ENCODE measurements around the gene CP.
"Not testable (repeated sequence)": the region's sequence is repeated elsewhere in the genome, so short reads cannot be mapped to it uniquely, and the experiment has no call there.

CP gene

DNA sequence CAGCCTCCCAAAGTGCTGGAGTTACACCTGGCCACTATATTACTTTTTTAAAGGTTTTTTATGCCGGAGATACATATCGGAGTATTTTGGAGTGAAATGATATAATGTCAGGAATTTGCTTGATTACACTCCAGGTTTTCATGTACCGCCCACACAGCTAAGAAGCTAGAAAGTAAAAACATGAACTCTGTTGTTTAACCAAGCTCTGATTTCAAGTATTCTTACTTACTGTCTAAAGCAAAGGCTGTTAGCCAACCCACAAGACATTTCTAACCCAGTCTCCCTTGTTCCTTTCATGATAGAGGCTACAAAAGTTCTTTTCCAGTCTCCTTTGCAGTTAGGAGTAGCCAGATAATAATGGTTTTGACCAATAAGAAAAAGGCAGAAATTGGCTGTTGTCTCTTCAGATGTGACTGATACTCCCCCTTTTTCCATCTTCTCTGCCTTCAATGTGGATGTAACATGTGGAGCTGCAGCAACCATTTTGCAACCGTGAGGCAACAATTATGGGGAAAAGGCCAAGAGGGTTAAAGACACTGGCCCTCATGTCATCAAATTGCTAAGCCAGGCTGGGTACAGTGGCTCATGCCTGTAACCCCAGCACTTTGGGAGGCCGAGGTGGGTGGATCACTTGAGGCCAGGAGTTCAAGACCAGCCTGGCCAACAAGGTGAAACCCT lies 6.1 kb upstream of the CP start:
- no peak for DNase-seq (ENCODE audit: low read depth, low spot score)

DNA sequence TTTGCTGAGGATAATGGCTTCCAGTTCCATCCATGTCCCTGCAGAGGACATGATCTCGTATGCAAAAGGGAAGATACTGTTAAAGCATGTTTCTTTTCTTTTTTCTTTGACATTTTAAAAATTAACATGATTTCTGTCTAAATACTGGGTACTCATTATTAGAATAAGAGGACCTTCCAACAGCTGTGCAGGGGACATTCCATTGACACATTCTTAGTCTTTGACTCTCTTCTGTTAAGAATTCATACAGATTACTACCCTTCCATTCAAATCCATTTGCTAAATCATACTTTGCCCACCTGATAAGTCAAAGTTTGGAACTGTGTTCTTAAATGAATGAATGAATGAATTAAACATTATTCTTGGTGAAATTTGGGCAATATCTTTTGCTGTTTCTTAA lies 5.1 kb upstream of the CP start:
- no peak for DNase-seq (ENCODE audit: low read depth, low spot score)

DNA sequence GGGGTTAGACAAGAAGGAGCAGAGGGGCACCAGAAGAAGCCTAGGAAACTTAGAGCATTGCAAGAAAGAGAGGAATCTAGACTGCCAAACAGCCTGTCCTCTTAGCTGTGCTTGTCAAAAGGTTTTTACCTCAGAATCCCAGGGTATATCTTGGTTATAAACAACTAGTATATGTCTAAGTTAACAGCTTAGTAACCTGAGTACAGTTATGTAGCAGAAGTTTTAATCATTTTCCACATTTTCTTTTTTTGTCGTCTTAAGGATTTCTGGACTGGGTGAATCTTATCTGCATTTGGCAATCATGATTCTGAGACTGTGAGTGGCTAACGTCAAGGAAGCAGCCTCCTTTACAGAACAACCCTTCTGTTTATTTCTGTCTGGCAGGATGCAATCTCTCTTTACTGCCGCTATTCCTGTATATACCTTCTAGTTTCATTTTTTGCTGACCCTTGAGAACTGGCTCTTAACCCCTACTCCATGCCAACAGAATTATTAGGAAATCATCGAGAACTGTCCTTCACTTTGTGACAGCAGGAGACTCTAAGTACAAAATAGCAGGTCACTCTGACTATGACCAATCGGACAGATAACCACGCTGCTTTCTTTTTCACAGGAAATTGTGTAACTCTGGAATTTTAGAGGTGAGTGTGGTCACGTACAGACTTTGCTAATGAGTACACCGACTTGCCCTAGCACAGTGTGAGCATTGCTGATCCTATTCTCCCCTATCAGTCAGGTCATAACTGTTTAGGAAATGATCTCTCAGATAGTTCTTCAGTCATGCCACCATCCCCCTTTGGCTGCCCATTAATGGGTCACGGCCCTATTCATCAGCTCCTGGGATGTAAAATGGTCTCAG lies 3.3 kb upstream of the CP start:
- no peak for DNase-seq (ENCODE audit: low read depth, low spot score)

DNA sequence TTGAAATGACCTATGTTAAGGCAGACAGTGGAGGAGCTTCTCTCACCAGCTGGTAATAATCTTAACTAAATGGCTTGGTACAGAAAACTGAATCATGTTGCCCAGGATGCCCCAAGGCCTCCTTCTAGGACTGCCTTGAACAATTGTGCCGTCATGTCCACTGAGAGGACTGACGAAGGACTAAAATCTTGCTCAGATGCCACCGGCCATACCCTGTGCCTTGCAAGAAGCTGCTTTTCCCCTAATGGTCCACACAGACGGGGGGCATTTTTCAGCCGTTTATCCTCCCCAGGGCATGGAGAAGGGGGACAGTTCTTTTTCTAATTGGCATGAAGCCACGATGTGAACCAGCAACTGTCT lies 1.8 kb upstream of the CP start:
- no peak for DNase-seq (ENCODE audit: low read depth, low spot score)

DNA sequence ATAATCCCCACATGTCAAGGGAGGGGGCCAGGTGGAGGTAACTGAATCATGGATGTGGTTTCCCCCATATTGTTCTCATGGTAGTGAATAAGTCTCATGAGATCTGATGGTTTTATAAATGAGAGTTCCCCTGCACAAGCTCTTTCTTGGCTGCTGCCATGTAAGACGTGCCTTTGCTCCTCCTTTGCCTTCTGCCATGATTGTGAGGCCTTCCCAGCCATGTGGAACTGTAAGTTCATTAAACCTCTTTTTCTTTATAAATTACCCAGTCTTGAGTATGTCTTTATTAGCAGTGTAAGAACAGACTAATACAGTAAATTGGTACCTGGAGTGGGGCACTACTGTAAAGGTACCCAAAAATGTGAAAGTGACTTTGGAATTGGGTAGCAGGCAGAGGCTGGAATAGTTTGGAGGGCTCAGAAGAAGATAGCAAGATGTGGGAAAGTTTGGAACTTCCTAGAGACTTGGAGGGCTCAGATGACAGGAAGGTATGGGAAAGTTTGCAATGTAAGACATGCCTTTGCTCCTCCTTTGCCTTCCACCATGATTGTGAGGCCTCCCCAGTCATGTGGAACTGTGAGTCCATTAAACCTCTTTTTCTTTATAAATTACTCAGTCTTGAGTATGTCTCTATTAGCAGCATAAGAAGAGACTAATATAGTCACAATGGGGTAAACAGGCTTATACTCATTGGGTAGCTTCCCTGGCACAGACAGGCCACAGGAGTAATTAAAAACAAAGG lies 2.1 kb downstream of the CP start:
- DNase-seq (ENCODE audit: low read depth, low spot score), result not testable (repeated sequence)

DNA sequence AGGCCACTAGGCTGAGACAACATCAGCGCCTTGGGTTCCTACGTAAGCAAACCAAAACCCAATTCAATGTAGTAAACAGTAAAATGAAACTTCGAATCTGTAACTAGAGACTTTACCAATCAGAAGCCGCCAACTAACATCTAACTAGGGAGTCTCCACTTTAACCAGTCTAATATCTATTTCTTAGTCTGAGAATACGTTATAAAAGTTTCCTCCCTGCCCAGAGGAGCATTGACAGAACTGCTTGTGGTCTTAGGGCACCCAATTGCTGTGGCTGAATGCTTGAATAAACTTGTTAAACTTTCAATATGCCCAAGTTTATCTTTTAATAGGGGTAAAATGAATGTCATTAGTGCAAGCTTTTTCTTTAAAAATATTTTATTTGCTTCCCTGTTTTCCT lies 4.3 kb downstream of the CP start:
- no peak for DNase-seq (ENCODE audit: low read depth, low spot score)

DNA sequence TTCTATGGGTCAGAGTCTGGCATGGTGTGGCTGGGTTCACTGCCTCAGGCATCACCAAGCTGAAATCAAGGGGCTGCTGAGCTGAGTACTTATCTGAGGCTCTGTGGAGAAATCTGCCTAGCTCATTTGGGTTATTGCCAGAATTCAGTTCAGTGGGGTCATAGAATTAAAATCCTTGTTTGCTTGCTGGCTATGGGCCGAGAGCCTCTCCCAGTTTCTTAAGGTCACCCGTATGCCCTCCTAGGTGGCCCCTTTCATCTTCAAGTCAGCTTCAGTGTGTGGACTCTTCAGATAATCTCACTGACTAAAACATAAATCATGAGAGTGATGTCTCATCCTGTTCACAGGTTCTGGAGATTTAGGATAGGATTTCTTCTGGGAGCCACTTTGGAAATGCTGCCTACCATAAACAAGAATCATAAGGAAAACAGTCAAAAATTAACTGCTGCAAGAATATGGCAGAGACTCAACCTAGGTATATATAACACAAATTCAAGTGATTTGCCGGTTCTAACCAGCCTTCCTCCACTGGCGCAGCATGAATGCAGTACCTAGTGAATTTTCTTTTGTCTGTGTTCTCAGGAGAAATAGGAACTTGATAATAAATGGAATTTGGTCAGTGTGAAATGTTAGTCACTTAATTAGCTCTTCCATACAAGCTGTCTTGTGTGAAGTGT lies 5.3 kb downstream of the CP start:
- no peak for DNase-seq (ENCODE audit: low read depth, low spot score)

DNA sequence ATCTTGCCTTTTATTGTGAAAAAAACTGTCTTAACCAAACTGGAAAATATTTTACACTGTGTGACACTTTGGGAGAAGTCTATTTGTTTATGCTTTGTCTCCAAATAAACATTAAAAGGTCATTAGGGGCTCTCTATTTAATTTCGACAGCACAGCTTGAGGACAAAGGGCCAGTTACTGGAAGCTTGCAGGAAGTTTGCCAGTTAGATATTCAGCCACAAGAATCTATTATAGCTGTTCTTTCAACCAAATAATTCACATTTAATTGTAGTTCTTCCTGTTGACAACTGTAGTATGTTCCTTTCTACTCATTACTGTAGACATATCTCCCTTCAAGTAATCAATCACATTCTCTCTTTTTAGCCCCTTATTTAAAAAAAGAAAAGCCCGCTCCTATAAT lies 6.1 kb downstream of the CP start:
- no peak for DNase-seq (ENCODE audit: low read depth, low spot score)

DNA sequence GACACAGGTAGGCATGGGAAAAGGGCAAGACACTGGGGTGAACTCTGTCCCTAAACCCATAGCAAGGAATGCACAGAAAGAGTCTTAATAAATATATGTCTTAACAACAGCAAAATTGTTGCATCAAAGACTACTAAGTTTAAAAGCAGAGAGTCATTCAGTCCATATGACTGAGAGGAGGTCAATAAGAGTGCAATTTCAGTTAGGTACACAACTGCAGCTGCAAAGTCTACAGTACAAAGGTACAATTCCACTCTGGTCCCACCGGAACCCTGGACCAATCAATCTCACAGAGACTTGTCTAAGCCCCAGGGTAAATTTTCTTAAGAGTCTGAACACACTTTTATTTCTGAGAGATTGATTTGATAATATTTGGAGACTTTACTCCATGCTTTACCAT lies 6.9 kb downstream of the CP start:
- DNase-seq (ENCODE audit: low read depth, low spot score), result no peak

DNA sequence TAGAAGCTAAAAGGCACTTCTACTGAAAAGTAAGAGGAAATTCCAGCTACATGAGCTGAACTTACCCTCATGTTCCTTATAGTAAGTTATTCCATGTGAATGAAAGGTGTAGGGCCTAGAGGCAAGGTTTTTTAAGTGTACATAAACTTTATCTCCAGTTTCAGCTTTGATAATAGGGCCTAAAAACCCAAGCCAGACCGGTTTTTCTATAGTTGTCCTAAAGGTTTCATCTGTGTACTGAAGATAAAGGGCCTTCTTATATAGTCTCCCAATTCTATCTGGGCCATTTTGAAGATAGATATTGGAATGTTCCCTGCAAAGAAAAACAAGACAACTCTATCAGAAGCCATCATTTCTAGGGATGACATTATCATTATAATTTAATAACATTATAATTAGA lies 9.2 kb downstream of the CP start:
- DNase-seq (ENCODE audit: low read depth, low spot score), result no peak

DNA sequence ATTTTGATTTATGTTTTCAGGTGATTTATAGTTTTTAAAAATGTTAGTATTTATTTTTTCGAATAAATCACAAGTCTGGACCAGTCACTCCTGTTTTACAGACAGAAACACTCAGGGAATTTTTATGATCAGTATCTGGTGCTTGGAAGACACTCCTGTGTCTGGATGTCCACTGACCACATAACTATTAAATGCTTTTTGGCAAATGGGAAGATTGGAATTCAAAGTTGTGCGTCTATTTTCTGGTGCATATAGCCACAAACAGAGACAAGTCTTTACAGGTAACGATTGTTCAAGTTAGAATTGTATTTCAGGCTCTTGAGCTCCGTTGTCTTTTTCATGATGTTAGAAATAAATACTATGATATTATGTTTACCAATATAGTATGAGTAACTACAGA lies 12.2 kb downstream of the CP start:
- DNase-seq (ENCODE audit: low read depth, low spot score), result no peak

DNA sequence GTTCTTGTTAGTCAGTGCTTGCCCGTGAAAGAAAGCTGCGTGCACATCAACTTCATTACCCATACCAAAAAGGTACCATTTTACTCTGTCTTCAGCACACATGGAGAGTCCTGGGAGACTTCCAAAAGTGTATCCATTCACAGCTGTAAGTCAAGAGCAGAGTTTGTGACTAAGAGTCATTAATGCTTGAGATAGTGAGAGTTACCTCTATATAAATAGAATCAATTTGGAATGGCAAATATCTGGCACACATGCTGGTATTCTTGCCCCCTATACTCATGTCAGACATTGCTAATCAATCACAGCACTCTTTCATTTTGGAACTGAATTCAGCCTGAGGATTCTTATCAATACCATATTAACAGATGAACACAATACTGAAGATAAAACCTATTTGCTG lies 14.2 kb downstream of the CP start:
- DNase-seq (ENCODE audit: low read depth, low spot score), result no peak

DNA sequence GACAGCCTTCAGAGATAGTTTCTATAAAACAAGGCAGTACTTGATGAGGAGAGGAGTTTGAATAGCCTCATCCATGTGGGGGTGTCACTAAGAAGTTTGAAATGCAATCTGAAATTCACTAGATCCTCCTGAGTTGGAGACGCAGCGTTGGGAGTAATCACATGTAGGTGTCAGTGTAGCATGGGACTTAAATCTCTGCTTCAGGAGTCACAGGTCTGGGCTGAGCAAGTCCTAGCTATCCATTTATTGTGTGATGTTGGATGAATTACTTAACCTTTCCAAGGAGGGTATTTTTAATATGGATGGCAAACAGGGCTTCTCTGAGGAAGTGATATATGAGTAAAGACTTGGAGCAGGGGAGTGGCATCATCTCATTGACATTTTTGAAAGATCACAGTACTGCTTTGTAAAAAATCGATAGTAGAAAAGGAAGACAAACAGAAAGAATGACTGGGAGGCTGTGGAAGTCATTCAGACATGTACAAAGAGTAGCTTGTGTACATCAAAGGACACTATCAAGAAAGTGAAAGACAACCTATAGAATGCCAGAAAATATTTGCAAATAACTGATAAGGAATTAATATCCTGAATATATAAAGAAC lies 17.1 kb downstream of the CP start:
- no peak for DNase-seq (ENCODE audit: low read depth, low spot score)

DNA sequence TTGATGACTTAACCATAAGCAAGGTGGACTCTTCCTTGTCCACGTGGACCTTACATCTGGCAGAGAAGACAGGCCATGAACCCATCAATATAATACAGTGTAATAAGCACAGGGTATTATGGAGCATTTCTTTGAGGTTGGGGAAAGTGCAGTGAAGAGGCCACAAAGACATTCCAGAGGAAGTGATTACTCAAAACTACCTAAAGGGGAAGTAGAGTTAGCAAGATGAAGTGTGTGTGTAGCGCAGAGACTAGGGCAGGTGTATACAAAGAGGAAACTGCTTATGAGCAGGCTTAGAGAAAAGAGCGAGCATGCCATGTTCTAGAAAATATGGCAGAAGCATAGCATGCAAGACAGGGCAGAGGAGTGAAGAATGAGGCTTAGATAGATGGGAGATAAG lies 17.9 kb downstream of the CP start:
- no peak for DNase-seq (ENCODE audit: low read depth, low spot score)

DNA sequence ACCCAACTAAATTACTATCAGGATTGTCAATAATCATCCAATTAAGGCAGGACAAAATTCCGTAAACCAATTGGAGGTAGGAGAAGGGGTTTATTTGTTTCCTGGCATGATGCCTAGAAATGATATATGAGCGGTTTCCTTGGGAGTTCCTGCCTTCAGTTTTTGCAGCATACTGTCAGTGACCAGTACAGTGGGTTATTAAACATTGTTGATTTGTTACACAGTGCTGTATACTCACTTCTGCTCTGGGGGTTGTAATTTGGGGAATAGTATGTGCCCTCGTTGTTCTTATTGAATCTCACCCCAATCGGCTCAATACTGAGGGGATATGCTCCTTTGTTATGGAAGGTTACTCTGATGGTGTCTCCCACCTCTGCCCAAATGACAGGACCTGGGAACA lies 22.2 kb downstream of the CP start:
- no peak for DNase-seq (ENCODE audit: low read depth, low spot score)

DNA sequence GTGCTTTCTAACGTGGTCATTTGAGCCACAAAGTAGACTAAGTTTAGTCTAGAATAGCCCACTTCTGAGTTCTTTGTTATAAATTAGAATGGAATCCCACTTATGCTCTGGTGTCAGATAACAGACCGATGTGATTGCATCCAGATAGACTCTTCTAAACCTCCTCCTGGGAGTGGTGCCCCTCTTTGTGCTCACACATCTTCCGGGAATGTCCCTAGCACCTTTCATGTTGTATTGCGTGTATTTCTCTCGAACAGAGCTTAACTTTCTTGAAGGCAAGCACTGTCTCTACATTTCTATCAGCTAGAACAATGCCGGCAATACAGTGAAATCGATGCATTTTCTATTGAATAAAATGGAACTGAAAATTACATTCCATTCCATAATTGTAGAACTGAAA lies 23.0 kb downstream of the CP start:
- no peak for DNase-seq (ENCODE audit: low read depth, low spot score)

DNA sequence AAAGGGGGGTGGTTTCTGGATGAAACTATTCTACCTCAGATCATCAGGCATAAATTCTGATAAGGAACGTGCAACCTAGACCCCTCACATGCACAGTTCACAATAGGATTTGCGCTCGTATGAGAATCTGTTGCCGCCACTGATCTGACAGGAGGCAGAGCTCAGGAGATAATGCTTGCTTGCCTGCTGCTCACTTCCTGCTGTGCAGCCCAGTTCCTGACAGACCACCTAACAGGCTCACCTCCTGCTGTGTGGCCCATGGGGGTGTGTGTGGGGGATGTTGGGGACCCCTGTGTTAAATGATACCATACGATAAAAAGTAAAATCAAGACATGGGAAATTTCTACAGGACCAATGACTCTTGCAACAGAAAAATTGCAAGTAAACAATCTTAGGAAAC lies 24.0 kb downstream of the CP start:
- no peak for DNase-seq (ENCODE audit: low read depth, low spot score)

DNA sequence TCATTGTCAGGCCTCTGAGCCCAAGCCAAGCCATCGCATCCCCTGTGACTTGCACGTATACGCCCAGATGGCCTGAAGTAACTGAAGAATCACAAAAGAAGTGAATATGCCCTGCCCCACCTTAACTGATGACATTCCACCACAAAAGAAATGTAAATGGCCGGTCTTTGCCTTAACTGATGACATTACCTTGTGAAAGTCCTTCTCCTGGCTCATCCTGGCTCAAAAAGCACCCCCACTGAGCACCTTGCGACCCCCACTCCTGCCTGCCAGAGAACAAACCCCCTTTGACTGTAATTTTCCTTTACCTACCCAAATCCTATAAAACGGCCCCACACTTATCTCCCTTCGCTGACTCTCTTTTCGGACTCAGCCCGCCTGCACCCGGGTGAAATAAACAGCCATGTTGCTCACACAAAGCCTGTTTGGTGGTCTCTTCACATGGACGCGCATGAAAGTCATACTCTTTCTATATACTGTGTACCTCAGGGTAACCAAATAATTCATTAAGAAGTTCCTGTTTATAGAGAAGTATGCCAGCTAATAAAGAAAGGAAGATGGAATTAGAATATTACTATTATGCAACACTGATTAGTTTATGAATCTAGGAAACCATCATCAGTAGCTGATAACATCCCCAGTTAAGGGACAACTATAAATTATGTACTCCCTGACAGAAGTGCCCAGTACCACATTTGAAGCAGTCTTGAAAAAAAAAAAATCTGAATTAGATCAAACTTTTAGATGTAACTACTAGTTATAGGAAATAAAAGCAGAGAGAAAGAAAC lies 24.6 kb downstream of the CP start:
- not testable (repeated sequence) for DNase-seq (ENCODE audit: low read depth, low spot score)

DNA sequence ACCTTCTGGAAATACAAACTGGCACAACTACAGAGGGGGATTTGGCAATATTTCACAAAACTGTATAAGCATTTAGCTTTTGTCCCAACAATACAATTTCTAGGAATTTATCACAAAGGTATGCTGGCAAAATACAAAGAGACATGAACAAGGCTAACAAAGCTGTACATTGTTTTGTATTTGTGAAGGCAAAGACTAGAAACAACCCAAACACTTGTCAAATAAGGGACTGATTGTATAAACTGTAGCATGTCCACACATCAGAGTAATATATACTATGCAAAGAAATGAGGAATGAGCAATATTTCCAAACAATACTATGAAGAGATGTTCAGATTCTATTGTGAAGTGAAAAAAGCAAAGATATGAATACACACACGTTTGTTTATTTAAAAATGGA lies 26.4 kb downstream of the CP start:
- no peak for DNase-seq (ENCODE audit: low read depth, low spot score)

DNA sequence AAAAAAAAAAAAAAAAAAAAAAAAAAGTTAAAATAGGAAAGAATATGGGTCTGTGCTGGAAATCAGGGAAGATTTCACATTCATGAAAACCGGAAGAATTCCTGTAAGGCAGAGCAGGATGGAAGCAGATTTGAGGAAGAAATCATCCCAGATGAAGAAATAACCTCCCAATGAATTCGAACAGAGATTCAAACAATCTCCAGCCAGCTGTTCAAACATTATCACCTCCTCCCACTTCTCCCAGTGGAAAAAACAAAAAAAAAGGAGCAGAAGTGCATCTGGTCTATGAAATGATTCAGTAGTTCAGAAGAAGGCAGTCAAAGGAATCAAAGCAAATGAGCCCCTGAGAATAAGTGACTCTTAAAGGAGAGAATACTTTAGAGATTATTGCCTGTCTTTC lies 33.1 kb downstream of the CP start:
- DNase-seq (ENCODE audit: low read depth, low spot score), result no peak

DNA sequence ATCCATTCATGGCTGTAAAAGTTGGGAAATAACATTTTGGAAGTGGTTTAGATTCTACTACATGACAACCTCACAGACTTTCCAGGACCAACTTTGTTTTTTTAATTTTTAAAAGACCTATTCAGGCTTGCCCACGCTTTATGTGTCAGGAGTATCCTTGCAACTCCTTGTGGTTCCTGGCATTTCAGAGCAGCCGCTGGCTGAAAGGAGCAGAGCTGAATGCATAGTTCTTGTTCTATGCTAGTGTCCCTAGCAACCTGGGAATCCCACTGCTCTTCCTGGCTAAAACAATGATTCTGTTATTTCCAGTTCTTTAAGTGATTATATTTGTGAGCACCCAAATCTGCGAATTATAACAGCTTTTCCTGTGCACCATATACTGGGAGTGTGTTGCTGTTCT lies 34.9 kb downstream of the CP start:
- DNase-seq (ENCODE audit: low read depth, low spot score), result no peak
